Suprapubic skin (tissue), 4 donors: ENCODE data around the gene TNIK. TPM values are rescaled to one million over a fixed set of nuclear protein-coding genes. Genes with fewer than 3 reads are reported as not detected.
A peak's percentile ranks its signal among the peaks of the same experiment; 100 is the strongest.

Experiments used
- DNase-seq, 2 donors: peaks; one replicate each; pipeline ENCODE4 v3.0.0-alpha.2; 2019; ENCODE audit warnings: low spot score in 2 of 2
- H3K27ac ChIP-seq: fragments of 200-600 bp; sonication (generic); one replicate; pipeline ENCODE4 v1.5.1; 2019
- H3K27me3 ChIP-seq: fragments of 200-600 bp; sonication (generic); one replicate; pipeline ENCODE4 v1.5.1; 2019
- H3K36me3 ChIP-seq: fragments of 200-600 bp; sonication (generic); one replicate; pipeline ENCODE4 v1.5.1; 2019
- H3K4me1 ChIP-seq: fragments of 200-600 bp; sonication (generic); one replicate; pipeline ENCODE4 v1.5.1; 2019
- H3K4me3 ChIP-seq: fragments of 200-600 bp; sonication (generic); one replicate; pipeline ENCODE4 v1.5.1; 2019; ENCODE audit warnings: mild to moderate bottlenecking
- H3K9me3 ChIP-seq: fragments of 200-600 bp; sonication (generic); one replicate; pipeline ENCODE4 v1.5.1; 2019
- CTCF ChIP-seq, 2 donors: fragments of 200-600 bp in 1 of 2; fragments of 450-650 bp in 1 of 2; sonication (generic) in 1 of 2; IDR thresholded peaks; one replicate each; pipeline ENCODE4 v1.5.1; 2016 to 2019; ENCODE audit warnings: antibody characterized with exemption in 2 of 2, mild to moderate bottlenecking in 1 of 2, moderate library complexity in 1 of 2
- EP300 ChIP-seq: sonication (generic); formaldehyde crosslinking; IDR thresholded peaks from one replicate; pipeline ENCODE4 v1.6.1; 2017; ENCODE audit warnings: antibody characterized with exemption
- POLR2A ChIP-seq, 2 donors: fragments of 450-650 bp; IDR thresholded peaks; one replicate each; pipeline ENCODE4 v1.6.1; 2017; ENCODE audit warnings: antibody characterized with exemption in 2 of 2, mild to moderate bottlenecking in 2 of 2, moderate library complexity in 2 of 2
- POLR2AphosphoS5 ChIP-seq, 3 donors: sonication (generic); formaldehyde crosslinking; IDR thresholded peaks; one replicate each; pipeline ENCODE4 v1.6.1; 2017; ENCODE audit warnings: antibody characterized with exemption in 3 of 3
- WGBS: methylation state at CpG from one replicate; pipeline ENCODE4 v1.1.5; 2018; 5-methylcytosine and 5-hydroxymethylcytosine counted together
- total RNA-seq, 4 donors: library from RNA; depleted of rRNA; stranded (reverse); fragments of >200 nt; gene quantifications; one replicate each; pipeline ENCODE4 v1.1.0, GENCODE V29; 2016

TNIK gene
- total RNA-seq, 4 donors from 2014 or later = 2.0 to 4.3 (median 3.1) TPM

GRCh38 chr3:171187706-171188290, 272.4 kb downstream of the TNIK start:
- DNase-seq = no peak
- Histone ChIP-seq H3K4me3 (no peak overlapping the region), H3K27me3 (no peaks in the 10 kb centered on the region), H3K4me1 (peaks cover 11% of the 10 kb centered on the region), H3K9me3 (no peaks in the 10 kb centered on the region), H3K36me3 (no peaks in the 10 kb centered on the region), H3K27ac (no peak overlapping the region)
- TF ChIP-seq CTCF (IDR thresholded peaks at IDR 0.05) (peak; percentile 11 to 41), POLR2AphosphoS5 (IDR thresholded peaks at IDR 0.05) (no peak), POLR2A (IDR thresholded peaks at IDR 0.05) (no peak), EP300 (no peak)
- WGBS = 49% methylated on average over 5 of the region's 5 CpGs

- no peaks in the 10 kb centered on the region for H3K27me3 ChIP-seq
- DNase-seq = no peak
- 32% methylated on average over 3 of the region's 3 CpGs for WGBS
- TF ChIP-seq POLR2A (IDR thresholded peaks at IDR 0.05) (no peak), EP300 (no peak), POLR2AphosphoS5 (IDR thresholded peaks at IDR 0.05) (no peak), CTCF (IDR thresholded peaks at IDR 0.05) (no peak)
- no peaks in the 10 kb centered on the region for H3K36me3 ChIP-seq
- no peaks in the 10 kb centered on the region for H3K9me3 ChIP-seq
- no peak overlapping the region for H3K4me3 ChIP-seq
- no peak overlapping the region for H3K27ac ChIP-seq
- peaks cover 11% of the 10 kb centered on the region for H3K4me1 ChIP-seq
These were observed 273.2 kb downstream of the TNIK start for GRCh38 chr3:171186817-171187500.

- no peak for DNase-seq
- Histone ChIP-seq H3K36me3 (no peaks in the 10 kb centered on the region), H3K9me3 (no peaks in the 10 kb centered on the region), H3K4me3 (no peak overlapping the region), H3K27ac (no peak overlapping the region), H3K4me1 (peaks cover 11% of the 10 kb centered on the region), H3K27me3 (no peaks in the 10 kb centered on the region)
- TF ChIP-seq POLR2AphosphoS5 (IDR thresholded peaks at IDR 0.05) (no peak), CTCF (IDR thresholded peaks at IDR 0.05) (no peak)
These were observed 273.8 kb downstream of the TNIK start for GRCh38 chr3:171186383-171186782.

- no peak overlapping the region for H3K27ac ChIP-seq
- H3K36me3 ChIP-seq = no peaks in the 10 kb centered on the region
- H3K4me1 ChIP-seq = peaks cover 11% of the 10 kb centered on the region
- DNase-seq = no peak
- no peak overlapping the region for H3K4me3 ChIP-seq
- H3K9me3 ChIP-seq = no peaks in the 10 kb centered on the region
- H3K27me3 ChIP-seq = no peaks in the 10 kb centered on the region
- 82% methylated on average over 1 of the region's 1 CpG for WGBS
- TF ChIP-seq CTCF (IDR thresholded peaks at IDR 0.05) (no peak), POLR2A (IDR thresholded peaks at IDR 0.05) (no peak), POLR2AphosphoS5 (IDR thresholded peaks at IDR 0.05) (no peak), EP300 (no peak)
These were observed 274.2 kb downstream of the TNIK start for GRCh38 chr3:171185959-171186358.

- Histone ChIP-seq H3K4me1 (peaks cover 11% of the 10 kb centered on the region), H3K27me3 (no peaks in the 10 kb centered on the region), H3K9me3 (no peaks in the 10 kb centered on the region), H3K27ac (no peak overlapping the region), H3K4me3 (no peak overlapping the region), H3K36me3 (no peaks in the 10 kb centered on the region)
- WGBS = 84% methylated on average over 6 of the region's 6 CpGs
- TF ChIP-seq POLR2AphosphoS5 (IDR thresholded peaks at IDR 0.05) (no peak), EP300 (no peak), POLR2A (IDR thresholded peaks at IDR 0.05) (no peak), CTCF (IDR thresholded peaks at IDR 0.05) (no peak)
- DNase-seq = no peak
These were observed 275.8 kb downstream of the TNIK start for GRCh38 chr3:171184372-171184771.
